CD4-positive, alpha-beta T cell treated with Interleukin-17A for 1 hour (primary cell): ENCODE results near the gene HSF4.

Experiments used
- DNase-seq: peaks from one replicate; pipeline ENCODE4 v3.0.0-alpha.2; 2020

The HSF4 gene

GRCh38 chr16:67204076-67204475 is 39.5 kb downstream of the HSF4 start:
- DNase-seq = no peak

GRCh38 chr16:67206129-67206837 is 41.7 kb downstream of the HSF4 start:
- DNase-seq = no peak

DNA sequence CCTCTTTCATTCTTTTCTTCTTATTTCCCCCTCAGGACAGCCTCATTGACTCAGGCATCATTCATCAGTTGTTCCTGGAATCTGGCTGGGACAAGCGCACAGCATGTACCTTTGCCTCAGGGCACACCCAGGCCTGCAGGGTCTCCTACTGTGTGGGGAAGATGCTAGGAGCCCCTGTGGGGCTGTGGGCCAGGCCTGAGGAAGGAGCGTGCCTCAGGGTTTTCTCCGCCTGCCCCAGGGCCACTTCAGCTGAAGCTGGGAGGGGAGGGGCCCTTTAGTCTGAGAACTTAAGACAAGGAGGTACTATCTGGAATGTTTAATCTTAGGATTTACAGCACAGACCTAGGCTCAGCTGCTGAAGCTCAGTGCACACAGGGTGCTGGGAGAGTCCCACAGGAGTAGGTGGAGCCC is 42.3 kb downstream of the HSF4 start:
- no peak for DNase-seq

DNA sequence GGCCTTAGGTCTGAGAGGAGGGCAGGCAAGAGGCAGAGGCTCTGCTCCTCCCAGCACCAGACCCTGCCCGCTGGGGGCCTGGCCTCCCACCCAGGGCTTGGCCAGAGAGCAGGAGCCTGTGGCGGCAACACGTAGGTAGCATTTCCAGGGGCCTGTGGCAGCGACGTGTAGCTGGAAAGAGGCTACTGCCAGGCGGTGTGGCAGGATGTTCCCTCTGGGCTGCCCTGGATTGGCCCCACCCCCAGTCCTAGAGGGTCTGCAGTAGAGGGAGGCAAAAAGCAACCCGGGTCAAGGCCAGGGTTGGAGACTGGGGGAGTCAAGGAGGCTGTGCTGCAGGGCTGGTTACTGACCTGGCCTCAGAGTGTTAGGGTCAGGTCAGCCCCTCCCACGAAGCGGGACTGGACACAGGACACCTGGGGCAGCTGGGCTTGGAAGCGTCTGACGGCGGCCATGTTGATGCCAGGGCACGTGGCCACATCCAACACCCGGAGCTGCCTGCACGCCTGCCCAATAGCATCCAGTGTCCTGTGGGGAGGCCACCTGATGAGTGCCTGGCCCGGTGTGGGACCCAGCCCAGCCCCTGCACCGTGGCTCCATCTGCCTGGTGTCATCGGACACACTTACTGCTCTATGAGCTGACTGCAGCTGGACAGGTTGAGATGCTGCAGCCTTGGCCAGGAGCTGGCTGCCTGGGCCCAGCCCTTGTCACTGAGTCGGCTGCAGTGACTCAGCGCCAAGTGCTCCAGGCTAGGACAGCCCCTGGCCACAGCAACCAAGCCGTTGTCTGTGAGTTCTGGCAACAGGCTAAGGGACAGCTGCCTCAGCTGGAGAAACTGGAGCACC is 42.9 kb downstream of the HSF4 start:
- no peak for DNase-seq

GRCh38 chr16:67208154-67208896 is 43.8 kb downstream of the HSF4 start:
- no peak for DNase-seq

- DNase-seq = no peak
These were observed 45.0 kb downstream of the HSF4 start for GRCh38 chr16:67209565-67209964.

GRCh38 chr16:67210069-67210937 is 45.8 kb downstream of the HSF4 start:
- no peak for DNase-seq

- no peak for DNase-seq
These were observed 47.1 kb downstream of the HSF4 start for GRCh38 chr16:67211674-67212073.

- DNase-seq = no peak
These were observed 48.2 kb downstream of the HSF4 start for GRCh38 chr16:67212766-67213165.

DNA sequence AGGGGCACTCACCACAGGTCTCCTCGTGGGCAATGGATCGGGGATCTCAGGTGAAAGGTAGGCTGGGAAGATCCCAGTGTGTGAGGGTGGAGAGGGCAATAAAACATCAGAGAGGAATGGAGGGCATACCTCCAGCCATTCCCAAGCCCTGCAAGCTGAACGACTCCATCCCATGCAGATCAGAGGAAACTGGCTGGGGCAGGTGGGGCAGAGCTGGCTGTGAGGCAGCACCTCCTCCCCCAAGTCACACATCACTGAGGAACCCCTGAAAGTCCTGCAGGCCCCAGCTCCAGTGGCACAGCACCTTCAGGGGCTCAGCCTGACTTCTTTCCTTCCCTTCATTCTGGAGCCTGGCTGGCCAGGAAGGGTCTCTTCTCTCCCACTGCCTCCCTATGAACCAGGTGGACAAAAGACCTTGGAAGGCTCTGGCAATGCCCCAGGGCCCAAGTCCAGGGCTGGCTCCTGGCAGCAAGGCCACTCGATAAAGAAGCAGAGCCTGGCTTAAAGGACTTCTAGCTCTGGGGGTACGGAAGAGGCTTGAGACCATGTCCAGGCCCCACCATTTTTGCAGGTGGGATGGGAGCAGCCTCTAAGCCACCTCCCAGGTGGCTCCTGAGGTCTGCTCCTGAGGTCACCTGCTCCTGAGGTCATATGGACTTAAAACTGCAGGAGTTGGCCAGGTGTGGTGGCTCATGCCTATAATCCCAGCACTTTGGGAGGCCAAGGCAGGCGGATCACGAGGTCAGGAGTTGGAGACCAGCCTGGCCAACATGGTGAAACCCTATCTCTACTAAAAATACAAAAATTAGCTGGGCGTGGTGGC is 48.9 kb downstream of the HSF4 start:
- no peak for DNase-seq

DNA sequence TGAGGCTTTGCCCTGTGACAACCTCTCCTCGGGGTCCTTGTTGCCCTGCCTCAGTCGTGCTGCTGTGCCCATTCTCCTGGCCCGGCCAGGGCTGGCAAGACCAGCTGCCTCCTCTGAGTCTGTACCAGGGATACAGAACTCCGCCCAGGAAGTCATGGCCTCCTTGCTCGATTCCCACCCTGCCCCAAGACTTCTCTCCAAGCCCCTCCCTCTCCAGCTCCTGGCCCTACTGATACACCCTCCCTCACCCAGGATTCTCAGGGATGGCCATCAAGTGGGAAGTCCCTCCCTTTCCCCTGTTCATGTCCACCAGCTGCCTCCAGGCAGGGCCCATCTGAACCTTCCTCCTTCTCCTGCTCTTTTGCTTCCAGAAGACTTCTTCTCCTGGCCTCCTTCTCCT is 51.2 kb downstream of the HSF4 start:
- no peak for DNase-seq

GRCh38 chr16:67216612-67217490 is 52.3 kb downstream of the HSF4 start:
- no peak for DNase-seq
